Hematopoietic multipotent progenitor cell treated with erythropoietin and hydrocortisone succinate and interleukin-3 and kit ligand, for 6 days (in vitro differentiated cells): ENCODE data around the gene DIS3L2.
"Not testable (repeated sequence)": the region's sequence is repeated elsewhere in the genome, so short reads cannot be mapped to it uniquely, and the experiment has no call there.

Source experiments
- DNase-seq: peaks from one replicate; pipeline ENCODE4 v3.0.0-alpha.2; 2015

DIS3L2 gene

GRCh38 chr2:232363064-232363783 lies 401.7 kb downstream of the DIS3L2 start:
- not testable (repeated sequence) for DNase-seq

- DNase-seq = peak; percentile 39
Observed at GRCh38 chr2:232363784-232364615, 402.5 kb downstream of the DIS3L2 start.

- DNase-seq = not testable (repeated sequence)
Observed at GRCh38 chr2:232364806-232365594, 403.5 kb downstream of the DIS3L2 start.

- peak; percentile 63 for DNase-seq
Observed at GRCh38 chr2:232365621-232366321, 404.3 kb downstream of the DIS3L2 start.

GRCh38 chr2:232366461-232366860 lies 404.9 kb downstream of the DIS3L2 start:
- not testable (repeated sequence) for DNase-seq

- no peak for DNase-seq
Observed at GRCh38 chr2:232367016-232367415, 405.5 kb downstream of the DIS3L2 start.

GRCh38 chr2:232367591-232368233 lies 406.2 kb downstream of the DIS3L2 start:
- no peak for DNase-seq

- no peak for DNase-seq
Observed at GRCh38 chr2:232368311-232368731, 406.8 kb downstream of the DIS3L2 start.

- no peak for DNase-seq
Observed at GRCh38 chr2:232369126-232369951, 407.8 kb downstream of the DIS3L2 start.

GRCh38 chr2:232370007-232370406 lies 408.5 kb downstream of the DIS3L2 start:
- DNase-seq = not testable (repeated sequence)

GRCh38 chr2:232372231-232373208 lies 411.0 kb downstream of the DIS3L2 start:
- no peak for DNase-seq

- no peak for DNase-seq
Observed at GRCh38 chr2:232374356-232374755, 412.8 kb downstream of the DIS3L2 start.

GRCh38 chr2:232375164-232375563 lies 413.7 kb downstream of the DIS3L2 start:
- DNase-seq = no peak

GRCh38 chr2:232376260-232376659 lies 414.7 kb downstream of the DIS3L2 start:
- no peak for DNase-seq

GRCh38 chr2:232376713-232377112 lies 415.2 kb downstream of the DIS3L2 start:
- DNase-seq = no peak

GRCh38 chr2:232377319-232377718 lies 415.8 kb downstream of the DIS3L2 start:
- DNase-seq = no peak

GRCh38 chr2:232377841-232378734 lies 416.6 kb downstream of the DIS3L2 start:
- no peak for DNase-seq

- not testable (repeated sequence) for DNase-seq
Observed at GRCh38 chr2:232378735-232379151, 417.2 kb downstream of the DIS3L2 start, which contains the start of gene ALPP. TSS of gene ALPP (plus strand) at chr2:232378751. CDS start at chr2:232378803, 52 bp downstream.
